Measurements from ENCODE around the gene HOXC5.

GRCh38 chr12:54007538-54008259, 25.2 kb upstream of the HOXC5 start:
- TF ChIP-seq JUND (IDR thresholded peaks at IDR 0.05): no peak
- no peak for TF ChIP-seq MAX (IDR thresholded peaks at IDR 0.05)
- TF ChIP-seq SP1 (IDR thresholded peaks at IDR 0.05): no peak

Data from liver (tissue), 2 donors.